ENCODE measurements around the gene TNNC2.
A peak's percentile ranks its signal among the peaks of the same experiment; 100 is the strongest.
"Not testable (repeated sequence)": the region's sequence is repeated elsewhere in the genome, so short reads cannot be mapped to it uniquely, and the experiment has no call there.

The TNNC2 gene

DNA sequence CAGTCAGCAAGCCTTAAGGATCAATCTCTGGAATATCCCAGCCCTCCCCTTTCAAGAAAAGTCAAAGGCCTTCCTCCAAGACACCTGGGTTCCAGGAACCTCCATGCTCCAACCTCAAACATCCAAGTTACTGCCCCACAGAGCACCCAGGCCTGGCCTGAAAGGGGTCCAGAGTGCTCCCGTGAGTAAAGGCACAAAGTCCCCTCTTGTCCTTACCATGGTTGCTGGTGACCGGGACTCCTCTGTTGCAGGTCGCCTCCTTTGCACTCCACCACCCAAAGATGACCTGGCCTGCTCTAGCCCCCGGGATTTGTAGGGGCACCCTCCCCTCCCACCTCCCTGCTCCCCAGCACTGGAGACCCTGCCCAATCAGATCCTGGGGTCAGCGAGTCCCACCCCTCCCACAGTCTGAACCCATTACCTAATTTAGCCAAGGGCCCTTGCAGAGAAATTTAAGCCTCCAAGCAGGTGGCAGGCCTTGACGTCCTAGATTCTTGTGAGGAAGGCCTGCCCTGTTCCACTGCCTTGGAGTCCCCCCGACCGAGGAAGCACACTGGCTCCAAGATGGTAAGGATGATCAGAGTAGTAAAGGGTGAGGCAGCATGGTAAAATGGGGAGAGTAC lies at the start of gene TNNC2:
Gene TNNC2, minus strand, starts transcription at position 283 of the 623 bp plus-strand sequence. Its CDS starts 64 bp downstream, at position 219.
- FAIRE-seq: no peak
- no peak for DNase-seq (ENCODE audit: insufficient read length, low spot score)

- DNase-seq (ENCODE audit: insufficient read length, low spot score): no peak
- no peak for FAIRE-seq
These were observed 47.5 kb upstream of the TNNC2 start for GRCh38 chr20:45874576-45874975.

GRCh38 chr20:45874104-45874481 lies 47.0 kb upstream of the TNNC2 start:
- FAIRE-seq; DNase-seq (ENCODE audit: insufficient read length, low spot score): not testable (repeated sequence)

DNA sequence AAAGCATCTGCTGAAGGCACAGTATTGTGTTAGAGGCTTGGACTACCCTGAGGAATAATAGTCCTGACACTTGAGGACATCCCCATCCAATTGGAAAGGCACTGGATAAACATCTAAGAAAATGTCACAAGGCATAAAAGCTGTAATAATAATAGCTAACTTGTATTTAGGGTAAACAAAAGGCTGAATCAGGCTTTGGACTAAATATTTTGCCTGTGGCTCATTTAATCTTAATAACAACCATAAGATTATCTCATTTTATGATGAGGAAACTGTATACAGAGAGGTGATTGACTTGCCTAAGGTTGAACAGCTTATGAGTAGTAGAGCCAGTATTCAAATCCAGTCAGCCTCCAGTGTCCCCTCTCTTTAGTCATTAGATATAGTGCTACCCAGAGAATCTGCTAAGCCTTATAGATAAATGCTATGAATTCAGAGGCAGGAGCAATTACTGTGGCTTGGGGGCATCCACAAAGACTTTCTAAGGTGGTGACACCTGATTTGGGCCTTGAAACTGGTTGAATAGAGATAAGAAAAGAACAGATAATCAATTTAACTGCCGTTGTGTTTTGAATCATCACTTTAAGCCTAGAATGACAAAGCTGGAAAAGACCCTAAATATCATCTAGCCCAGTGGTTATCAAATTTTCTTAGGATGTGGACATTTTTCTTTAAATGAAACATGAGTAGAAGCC lies 46.4 kb upstream of the TNNC2 start:
- DNase-seq (ENCODE audit: insufficient read length, low spot score): no peak
- no peak for FAIRE-seq

DNA sequence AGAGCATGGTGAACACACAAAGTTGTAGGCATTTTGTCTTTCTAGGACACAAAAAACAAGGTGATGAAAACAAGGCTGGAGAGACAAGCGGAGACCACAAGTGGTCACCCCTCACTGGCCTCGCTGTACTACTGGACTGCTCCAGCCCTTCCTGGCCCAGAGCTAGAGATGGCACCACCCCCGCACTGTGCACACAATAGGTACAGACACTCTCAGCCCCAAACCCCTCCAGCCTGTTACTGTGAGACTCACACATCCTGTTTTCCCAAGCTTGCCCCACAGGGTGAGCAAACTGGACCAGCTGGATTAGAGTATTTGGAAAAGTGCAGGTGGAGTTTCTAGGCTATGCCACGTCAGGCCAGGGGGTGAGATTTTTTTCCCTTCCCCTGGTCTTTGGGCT lies 45.5 kb upstream of the TNNC2 start:
- DNase-seq (ENCODE audit: insufficient read length, low spot score): no peak
- FAIRE-seq: no peak

GRCh38 chr20:45867819-45868176 lies 40.7 kb upstream of the TNNC2 start:
- no peak for DNase-seq (ENCODE audit: insufficient read length, low spot score)
- FAIRE-seq: no peak

- FAIRE-seq: no peak
- DNase-seq (ENCODE audit: insufficient read length, low spot score): no peak
These were observed 40.2 kb upstream of the TNNC2 start for GRCh38 chr20:45867136-45867818.

- FAIRE-seq (no peak), DNase-seq (ENCODE audit: insufficient read length, low spot score) (no peak)
These were observed 39.3 kb upstream of the TNNC2 start for GRCh38 chr20:45866454-45866853.

DNA sequence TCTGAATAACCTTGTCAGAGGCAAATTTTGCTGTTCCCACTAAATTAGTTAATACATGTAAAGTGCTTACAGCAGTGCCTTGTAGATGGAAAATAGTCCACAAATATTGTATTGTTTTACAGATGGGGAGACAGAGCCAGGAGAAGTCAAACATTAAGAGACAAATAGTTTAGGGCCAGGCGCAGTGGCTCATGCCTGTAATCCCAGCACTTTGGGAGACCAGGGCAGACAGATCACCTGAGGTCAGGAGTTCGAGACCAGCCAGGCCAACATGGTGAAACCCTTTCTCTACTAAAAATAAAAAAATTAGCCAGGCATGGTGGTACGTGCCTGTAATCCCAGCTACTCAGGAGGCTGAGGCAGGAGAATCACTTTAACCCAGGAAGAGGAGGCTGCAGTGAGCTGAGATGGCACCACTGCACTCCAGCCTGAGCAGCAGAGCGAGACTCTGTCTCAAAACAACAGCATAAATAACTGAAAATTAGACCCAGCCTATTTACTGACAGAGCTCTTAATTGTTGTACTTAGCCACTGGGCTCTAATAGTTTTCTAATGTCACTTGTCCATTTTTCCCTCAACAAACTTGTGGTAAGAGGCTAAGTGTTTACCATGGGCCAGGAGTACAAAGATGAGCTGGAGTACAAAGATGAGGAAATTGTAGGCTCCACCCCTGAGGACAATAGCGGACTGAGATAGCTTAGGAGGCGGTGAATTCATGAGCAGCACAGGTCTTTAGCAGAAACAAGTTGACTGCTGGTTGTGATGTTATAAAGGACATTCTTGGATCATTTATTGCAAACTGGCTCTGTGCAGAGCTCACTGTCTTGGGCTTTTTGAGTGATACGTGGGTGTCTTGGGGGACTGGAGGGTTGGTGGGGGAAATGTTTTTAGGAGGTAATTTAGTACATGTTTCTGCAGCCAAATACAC lies 36.7 kb upstream of the TNNC2 start:
- FAIRE-seq: no peak
- no peak for DNase-seq (ENCODE audit: insufficient read length, low spot score)

DNA sequence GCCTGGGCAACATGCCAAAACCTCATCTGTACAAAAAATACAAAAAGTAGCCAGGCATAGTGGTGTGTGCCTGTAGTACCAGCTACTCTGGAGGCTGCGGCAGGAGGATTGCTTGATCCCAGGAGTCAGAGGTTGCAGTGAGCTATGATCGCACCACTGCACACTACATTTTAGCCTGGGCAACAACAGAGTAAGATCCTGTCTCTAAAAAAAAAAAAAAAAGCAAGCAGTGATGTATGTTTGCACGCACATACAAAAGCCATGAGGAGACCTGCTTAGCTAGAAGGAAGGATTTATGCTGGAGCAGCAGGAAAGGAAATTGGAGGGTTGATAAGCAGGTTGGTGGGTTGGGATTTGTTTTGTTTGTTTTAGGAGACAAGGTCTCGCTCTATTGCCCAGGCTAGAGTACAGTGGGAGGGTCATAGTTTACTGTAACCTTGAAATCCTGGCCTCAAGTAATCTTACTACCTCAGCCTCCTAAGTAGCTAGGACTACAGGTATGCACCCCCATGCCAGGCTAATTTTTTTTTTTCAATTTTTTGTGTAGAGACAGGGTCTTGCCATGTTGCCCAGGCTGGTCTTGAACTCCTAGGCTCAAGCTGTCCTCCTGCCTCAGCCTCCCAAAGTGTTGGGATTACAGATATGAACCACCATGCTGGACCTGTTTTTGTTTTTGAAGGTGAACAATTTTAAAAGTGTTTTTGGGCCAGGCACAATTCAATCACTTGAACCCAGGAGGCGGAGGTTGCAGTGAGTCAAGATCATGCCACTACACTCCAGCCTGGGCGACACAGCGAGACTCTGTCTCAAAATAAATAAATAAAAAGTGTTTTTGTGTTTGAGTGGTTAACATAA lies 34.3 kb upstream of the TNNC2 start:
- DNase-seq (ENCODE audit: insufficient read length, low spot score) (no peak), FAIRE-seq (no peak)

- FAIRE-seq (no peak), DNase-seq (ENCODE audit: insufficient read length, low spot score) (no peak)
These were observed 33.6 kb upstream of the TNNC2 start for GRCh38 chr20:45860560-45861220.

- FAIRE-seq: no peak
- DNase-seq (ENCODE audit: insufficient read length, low spot score): no peak
These were observed 32.8 kb upstream of the TNNC2 start for GRCh38 chr20:45859916-45860315.

DNA sequence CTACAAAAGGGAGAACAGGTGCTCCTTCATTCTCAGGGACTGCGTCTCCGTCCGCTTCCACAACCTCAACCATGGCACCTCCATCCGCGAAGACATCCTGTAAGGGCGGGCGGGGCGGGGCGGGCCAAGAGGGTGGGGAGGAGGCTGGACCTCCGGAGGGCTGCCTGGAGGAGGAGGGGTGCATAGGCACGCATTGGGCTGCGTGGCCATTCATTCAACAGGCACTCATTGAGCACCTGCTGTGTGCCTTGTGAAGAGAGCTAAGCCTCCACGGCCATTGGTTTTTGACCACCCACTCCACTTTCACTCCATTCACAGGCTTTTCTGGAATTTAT lies 30.7 kb upstream of the TNNC2 start:
- FAIRE-seq: no peak

DNA sequence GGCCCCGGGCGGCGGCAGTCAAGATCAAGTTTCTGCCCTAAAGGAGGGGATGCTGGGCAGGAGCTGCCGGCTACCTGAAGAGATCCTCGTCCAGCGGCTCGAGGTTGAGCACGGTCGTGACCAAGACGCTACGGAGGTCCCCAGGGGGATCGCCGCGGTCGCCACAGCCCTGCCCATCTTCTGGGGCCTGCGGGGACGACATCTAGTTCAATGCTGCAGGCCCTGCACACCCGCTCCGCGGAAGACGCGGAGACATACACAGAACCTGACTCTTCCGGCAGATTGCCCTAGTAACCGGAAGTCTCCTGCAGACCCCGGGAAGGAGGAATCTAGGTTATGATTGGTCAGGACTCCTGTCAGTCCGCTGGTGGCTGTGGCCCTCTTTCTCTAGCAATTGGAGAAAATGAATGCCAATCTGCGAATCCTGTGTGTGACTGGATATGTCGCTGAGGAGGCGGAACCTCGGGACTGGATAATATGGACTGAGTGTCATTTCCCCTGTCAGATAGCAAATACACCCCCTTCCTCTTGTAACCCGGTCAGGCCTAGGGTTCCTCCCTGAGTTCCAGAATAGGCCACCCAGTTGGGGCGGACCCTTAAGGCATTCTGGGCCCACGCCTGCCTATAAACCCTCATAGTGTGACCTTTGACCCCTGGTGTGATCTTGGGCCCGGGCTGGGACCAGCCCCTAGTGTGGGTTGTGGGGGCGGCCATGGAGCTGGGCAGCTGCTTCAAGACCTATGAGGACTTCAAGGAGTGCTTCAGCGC lies 30.2 kb upstream of the TNNC2 start, which contains the start of the genes ACOT8 and ZSWIM3:
Gene ACOT8, minus strand, starts transcription at position 279 of the 768 bp plus-strand sequence. Its CDS starts 77 bp downstream, at position 202.
Gene ZSWIM3, plus strand, starts transcription at position 501 of the 768 bp plus-strand sequence. Its CDS starts 212 bp downstream, at position 713.
- DNase-seq (ENCODE audit: insufficient read length, low spot score): peak; percentile 98
- FAIRE-seq: peak; percentile 94

More for the DNA sequence above, 30.7 kb upstream of the TNNC2 start:
- peak; percentile 63 for DNase-seq (ENCODE audit: insufficient read length, low spot score)

- DNase-seq (ENCODE audit: insufficient read length, low spot score): no peak
- FAIRE-seq: no peak
These were observed 26.4 kb upstream of the TNNC2 start for GRCh38 chr20:45853484-45853883.

DNA sequence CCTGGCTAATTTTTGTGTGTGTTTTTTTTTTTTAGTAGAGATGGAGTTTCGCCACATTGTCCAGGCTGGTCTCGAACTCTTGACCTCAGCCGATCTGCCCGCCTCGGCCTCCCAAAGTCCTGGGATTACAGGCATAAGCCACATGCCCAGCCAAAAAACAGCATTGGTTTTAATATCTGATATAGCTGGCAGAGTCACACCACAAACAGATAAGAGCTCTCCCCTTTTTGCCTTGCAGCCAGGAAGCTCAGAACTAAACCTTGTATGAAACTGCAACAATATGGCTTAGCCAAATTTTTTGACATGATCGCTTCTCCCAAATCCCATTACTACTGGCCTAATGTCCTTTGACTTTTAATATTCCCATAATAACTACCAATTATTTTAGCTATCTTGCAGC lies 25.2 kb upstream of the TNNC2 start:
- DNase-seq (ENCODE audit: insufficient read length, low spot score): no peak
- no peak for FAIRE-seq

DNA sequence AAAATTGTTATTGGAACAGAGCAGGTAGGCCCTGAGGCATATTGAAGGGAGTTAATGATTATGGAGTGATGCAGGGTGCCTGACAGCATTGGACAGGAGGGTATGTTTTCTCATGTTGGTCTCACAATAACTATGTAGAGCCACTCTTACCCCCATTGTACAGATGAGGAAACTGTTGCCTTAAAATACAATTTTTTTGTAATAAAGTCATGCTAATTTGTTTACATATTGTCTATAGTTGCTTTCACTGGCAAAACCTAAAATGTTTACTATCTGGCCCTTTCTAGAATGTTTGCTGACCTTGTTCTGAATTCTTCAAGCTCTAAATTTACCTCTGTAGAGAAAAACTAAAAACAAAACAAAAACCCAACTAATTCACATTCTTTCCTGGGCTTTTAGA lies 24.4 kb upstream of the TNNC2 start:
- FAIRE-seq (no peak), DNase-seq (ENCODE audit: insufficient read length, low spot score) (no peak)

GRCh38 chr20:45850926-45851325 lies 23.8 kb upstream of the TNNC2 start:
- DNase-seq (ENCODE audit: insufficient read length, low spot score) (no peak), FAIRE-seq (no peak)

GRCh38 chr20:45850238-45850637 lies 23.1 kb upstream of the TNNC2 start:
- FAIRE-seq: no peak
- no peak for DNase-seq (ENCODE audit: insufficient read length, low spot score)
